DMS114 treated with DMSO at 0.1 percent for 48 hours (cell line): ENCODE measurements around the gene SH3D19.
"Not testable (repeated sequence)": the region's sequence is repeated elsewhere in the genome, so short reads cannot be mapped to it uniquely, and the experiment has no call there.

ENCODE experiments used
- DNase-seq: peaks from one replicate; lab custom pipeline; 2025; ENCODE audit not compliant: unreplicated experiment; lab: John Stamatoyannopoulos, UW

The SH3D19 gene

DNA sequence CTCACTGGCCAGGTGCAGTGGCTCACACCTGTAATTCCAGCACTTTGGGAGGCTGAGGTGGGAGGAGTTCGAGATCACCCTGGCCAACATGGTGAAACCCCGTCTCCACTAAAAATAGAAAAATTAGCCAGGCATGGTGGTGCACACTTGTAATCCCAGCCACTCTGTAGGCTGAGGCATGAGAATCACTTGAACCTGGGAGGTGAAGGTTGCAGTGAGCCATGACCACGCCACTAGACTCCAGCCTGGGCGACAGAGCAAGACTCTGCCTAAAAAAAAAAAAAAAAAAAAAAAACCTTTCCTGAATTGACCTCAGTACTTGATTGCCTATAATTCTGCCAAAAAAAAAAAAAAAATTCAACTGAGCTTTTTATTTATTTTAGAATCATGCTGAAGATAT is 3.2 kb downstream of the SH3D19 start:
- DNase-seq = not testable (repeated sequence)

DNA sequence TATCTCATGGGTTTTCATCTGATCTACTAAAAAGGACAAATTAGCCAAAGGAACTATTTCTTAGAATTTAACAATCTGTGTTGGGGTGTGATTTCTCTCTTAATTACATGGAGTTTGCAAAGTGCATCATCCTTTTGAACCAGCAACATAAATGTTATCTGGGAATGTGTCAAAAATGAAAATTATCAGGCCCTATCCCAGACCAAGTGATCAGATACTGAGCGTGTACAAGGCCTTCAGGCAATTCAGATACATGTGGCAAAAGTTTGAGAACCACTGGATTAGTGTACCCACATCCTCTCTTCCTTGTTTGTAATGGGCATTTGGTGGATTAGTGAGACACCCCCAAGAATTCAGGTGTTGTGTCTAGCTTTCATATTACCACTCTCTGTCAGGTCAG is 3.8 kb downstream of the SH3D19 start:
- DNase-seq = no peak

DNA sequence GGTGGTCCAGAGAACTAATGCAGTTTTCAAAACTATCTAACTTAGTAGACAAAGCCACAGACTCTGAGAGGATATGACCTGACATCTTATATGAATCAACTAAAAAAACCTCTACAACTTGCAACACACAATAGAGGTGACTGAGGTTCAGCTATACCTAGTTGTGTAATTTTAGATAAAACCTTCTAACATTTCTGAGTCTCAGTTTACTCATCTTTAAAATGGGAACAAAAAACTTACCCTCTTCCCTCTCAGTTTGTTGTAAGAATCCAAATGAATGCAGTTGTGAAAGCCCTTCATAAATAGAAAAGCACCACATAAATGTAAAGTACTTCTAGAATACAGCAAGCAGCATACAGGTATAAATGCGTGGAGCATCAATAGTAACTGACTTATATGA is 5.9 kb downstream of the SH3D19 start:
- DNase-seq = no peak

DNA sequence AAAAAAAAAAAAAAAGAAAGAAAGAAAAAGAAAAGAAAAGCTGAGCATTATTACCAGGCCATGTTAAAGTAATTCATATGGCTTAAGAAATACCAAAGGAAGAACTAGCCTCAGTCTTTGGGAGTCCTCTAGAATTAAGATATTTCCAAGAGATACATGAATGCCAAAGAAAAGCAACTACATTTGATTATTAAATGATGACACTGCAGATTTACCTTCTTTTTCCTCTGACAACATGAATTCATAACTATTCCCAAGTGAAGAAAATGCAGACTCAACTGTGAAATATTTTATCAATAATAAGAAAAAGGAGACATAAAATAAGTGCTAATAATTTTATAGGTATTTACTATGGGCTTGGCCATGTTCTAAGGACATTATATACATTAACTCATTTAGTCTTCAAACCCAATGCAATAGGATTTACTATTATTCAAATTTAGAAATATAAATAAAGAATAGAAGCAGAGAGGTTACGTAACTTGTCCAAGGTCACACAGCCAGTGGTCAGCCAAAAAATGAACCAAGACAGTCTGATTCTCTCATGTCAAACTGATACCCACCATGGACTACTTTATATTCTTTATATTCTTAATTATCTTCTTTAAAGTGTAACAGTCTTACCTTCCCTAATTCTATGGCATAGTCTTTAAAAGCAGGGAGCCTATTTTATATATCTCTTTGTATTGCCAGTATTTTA is 6.9 kb downstream of the SH3D19 start:
- no peak for DNase-seq

DNA sequence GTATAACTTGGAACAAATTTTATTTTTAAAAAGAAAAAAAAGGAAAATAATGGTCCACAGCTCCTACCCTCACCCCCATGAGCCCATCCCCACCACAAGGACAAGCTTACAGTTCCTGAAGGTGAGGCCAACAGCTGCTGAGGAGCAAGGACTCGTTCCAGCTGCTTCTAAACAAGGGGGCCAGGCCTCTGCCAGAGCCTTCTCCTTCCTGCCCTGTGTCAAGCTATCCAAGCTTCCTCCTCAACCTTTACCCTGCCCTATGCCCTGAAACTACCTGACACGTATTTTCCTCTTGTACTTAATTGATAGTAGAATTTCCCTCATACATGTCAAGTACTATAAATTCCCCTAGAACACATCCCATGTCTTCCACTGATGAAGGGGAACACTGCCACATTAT is 8.8 kb downstream of the SH3D19 start:
- no peak for DNase-seq

DNA sequence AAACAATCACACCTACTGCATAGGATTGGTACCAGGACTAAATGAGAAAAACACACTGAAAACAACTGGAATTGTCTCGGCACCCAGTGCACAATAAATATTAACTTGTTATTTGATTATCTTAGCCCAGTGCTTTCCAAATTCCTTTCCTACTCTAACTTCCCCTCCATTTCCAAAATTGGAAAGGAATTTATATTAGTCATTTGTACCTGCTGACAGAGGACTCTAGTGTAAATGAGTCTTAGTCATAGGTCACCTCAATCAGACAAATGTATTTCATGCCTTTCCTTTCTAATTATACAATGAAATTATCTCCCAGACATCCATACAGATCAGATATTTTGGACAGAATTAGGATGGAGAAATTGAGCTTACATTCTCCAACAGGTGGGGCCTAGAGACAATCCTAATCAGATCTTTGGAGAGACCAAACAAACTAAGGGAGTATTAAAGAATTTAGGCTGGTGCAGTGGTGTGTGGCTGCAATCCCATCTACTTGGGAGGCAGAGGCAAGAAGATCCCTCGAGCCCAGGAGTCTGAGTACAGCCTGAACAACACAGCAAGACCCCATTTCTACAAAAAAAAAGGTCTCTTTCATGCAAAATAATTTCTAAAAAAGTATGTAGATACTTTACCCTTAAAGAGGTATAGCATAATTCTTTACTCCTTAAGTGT is 10.1 kb downstream of the SH3D19 start:
- DNase-seq = no peak

DNA sequence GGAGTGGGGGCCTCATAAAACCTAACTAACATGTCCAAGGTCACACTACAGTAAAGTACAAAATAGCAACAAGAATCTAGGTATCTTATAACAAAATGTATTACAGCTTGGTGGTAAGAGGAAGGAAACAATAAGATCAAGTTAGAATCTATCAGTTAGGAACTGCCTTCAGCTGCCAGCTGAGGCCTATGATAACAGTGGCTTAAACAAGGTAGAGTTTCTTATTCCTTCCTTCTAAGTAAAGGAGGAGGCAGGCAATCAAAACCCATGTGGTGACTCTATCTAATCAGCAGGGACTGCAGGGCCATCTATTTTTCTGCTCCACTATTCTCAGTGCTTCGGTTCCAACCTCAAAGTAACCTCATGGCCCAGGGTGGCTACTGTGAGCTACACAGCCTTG is 10.9 kb downstream of the SH3D19 start:
- DNase-seq = no peak

DNA sequence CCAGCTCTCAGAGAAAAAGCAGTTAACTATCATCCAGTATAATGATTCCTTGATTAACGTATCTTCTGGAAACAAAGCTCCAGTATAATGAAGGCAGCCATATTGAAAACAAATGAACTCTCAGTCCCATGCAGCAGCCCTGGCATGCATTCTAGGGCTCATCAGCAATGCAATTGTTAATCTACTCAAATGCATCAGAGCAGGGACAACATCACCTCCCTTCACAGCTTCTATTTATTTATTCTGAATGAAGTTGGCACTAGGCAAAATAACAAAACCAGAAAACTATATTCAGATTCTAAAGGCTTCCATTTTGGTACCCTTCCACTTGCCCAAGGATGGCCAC is 11.4 kb downstream of the SH3D19 start:
- DNase-seq = no peak

DNA sequence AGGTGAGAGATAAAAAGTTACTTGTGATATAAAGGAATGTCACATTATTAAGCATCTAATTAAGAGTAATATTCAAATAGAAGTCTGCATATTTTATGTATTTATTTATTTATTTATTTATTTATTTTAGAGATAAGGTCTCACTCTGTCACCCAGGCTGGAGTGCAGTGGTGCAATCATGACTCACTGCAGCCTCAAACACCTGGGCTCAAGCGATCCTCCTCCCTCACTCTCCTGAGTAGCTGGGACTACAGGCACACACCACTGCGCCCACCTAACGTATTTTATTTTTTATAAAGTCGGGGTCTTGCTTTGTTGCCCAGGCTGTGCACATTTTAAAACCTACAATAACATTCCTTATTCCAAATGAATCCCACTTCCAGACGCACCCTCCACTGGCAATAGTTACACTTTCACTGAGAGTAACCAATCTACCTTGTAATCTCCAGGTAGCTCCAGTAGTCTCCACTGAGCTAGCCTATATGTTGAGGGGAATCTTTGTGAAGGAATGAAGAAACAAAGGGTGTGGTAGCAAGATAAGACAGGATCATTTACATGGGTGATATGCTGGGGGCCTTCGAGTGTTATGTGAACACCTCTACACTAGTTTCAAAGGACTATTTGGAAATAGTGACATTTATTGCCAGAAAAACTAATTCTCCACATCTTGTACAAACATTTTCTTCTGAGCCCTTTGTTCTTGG is 11.9 kb downstream of the SH3D19 start:
- DNase-seq = no peak

DNA sequence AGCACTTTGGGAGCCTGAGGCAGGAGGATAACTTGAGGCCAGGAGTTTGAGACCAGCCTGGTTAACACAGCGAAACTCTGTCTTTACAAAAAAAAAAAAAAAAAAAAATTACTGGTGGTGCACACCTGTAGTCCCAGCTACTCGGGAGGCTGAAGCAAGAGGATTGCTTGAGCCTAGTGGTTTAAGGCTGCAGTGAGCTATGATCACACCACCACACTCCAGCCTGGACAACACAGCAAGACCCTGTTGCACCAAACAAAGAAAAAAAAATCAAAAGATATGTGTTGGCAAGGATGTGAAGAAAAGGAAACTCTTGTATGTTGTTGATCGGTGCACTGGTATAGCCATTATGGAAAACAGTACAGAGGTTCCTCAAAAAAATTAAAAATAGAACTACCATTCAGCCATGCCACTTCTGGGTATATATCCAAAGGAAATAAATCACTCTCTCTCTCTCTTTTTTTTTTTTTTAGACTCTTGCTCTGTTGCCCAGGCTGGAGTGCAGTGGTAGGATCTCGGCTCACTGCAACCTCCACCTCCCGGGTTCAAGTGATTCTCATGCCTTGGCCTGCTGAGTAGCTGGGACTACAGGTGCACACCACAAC is 15.2 kb downstream of the SH3D19 start:
- DNase-seq = no peak

DNA sequence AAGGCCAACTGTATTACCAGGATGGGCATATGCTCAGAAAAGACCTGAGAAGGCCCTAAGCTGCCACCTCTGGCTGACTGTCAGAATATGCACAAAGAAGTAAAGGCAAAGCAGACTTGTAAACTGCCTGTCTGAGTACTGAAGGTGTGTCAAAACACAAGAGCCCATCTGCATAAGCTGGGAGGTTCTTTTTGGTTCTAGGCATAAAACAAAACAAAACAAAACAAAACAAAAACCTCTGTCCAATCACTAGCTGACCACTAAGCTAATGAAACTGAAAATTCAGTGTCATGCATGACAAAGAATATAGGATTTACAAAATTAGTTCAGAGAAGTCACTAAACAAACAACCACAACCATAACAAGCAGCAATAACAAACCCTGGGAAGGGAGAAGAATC is 20.6 kb downstream of the SH3D19 start:
- no peak for DNase-seq

DNA sequence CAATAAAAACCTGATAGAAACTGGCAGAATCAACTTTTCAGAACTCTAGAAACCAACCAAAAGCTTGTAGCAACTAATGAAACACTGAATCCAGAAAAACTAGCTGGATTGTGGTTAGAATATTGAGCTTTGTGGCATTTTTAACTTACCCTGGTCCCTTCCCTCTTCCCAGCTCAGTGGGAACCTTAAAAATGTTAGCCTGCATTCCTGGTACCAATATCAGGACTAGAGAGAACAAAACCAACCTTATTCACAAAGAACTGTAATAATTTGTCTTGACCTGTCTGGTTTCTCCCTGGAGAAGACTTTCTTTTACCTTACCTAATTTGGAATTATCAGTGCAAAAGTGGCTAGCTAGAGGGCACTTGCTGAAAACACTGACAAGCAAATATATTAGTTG is 21.2 kb downstream of the SH3D19 start:
- DNase-seq = no peak

DNA sequence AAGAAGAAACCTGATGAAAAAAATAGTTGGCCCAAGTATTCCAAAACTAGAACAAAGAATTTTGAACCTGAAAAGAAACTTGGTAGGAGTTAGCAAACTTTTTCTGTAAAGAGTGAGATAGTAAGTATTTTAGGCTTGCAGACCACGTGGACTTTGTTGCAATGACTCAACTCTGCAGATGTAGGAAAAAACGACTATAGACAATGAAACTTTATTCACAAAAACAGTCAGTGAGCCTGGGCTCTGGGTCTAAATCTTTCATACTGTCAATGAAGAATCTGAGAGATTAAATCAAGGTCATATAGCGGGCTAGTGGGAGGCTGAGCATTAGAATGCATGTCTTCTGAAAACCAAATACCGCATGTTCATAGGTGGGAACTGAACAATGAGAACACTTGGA is 23.0 kb downstream of the SH3D19 start:
- DNase-seq = no peak

DNA sequence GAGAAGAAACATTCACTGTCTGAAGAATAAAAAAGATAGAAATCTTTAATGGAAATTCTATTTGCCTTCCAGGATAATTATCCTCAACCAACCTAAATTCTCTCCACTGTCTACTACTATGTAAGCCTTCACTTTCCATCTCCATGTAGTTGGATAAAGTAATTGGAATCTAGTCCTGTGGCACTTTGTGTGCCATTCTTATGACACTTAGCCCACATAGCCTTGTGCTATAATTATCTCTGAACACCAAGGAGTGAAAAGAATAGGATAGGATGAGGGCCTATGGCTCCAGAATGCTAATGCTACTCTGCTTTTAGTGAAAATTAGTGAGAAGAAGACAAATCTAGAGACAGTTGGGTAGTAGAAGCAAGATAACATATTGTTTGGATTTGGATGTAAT is 28.2 kb downstream of the SH3D19 start:
- DNase-seq = no peak

DNA sequence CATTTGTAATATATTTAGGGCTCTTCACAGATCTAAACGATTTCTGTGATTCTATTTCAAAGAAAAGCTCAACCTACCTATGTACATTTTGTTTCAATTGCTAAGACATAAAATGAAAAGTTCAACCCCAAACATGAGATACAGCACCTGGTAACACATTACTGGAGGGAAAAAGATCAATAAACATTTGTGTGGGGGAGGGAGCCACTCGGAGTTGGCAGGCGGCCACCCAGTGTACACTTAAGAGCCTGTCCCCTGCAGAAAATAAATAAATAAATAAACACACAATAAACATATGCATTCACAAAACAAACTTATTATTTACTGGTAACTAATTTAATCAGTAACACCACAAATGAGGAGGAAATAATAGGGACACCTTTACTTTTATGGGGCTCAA is 29.2 kb downstream of the SH3D19 start:
- DNase-seq = no peak

DNA sequence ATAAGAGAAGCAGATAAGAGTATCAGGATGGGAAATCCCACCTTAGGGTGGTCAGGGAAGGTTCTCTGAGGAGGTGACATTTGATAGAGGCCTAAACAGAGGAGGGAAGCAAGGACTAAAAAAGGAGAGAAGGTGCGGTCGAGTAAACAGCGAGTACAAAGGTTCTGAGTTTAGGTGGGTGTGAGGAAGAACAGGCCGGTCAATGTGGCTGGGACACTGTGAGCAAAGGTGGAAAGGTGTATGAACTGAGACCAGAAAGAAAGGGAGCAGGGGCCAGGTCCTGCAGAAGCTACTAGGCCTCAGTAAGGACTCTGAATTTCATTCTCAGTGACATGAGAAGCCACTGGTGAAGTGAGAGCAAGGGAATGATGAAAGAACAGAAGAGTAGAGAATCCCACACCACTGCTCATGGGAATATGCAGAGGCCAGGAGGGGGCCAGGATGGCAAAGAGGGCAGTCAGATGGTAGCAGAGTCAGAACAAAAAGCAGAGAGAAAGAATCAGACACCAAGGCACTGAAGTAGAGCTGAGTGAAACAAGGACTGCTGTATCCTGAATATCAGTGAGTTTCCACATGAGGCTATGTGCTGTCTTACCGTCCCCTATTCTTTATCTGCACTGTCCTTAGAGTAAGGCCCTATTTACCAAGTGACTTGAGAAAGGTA is 30.4 kb downstream of the SH3D19 start:
- DNase-seq = no peak

DNA sequence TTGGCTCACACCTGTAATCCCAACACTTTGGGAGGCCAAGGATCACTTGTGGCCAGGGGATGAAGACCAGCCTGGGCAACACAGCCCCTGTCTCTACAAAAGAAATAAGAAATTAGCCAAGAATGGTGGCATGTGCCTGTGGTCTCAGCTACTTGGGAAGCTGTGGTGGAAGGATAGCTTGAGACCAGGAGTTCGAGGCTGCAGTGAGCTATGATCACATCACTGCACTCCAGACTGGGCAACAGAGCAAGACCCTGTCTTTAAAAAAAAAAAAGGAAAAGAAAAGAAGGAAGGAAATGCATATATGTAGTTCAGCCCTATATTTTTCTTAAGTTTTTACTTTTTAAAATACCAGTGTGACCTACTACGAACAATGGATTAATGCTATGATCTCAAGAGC is 33.4 kb downstream of the SH3D19 start:
- DNase-seq = no peak

DNA sequence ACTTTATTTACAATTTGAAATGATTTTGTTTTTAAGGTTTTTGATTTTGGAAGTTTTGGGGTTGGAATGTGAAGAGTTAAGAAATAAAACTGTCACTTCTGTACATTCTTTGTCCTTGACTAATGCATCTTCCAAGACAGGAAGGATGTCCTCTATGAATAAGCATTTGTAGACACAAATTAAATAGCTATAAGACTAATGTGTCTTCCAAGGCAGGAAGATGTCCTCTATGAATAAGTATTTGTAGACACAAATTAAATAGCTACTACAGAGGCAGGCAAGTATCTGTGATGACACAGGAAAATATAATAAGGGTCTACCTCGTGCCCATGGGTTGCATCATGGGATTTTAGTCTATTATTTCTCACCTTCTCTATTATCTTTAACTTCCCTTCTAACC is 33.9 kb downstream of the SH3D19 start:
- DNase-seq = no peak

DNA sequence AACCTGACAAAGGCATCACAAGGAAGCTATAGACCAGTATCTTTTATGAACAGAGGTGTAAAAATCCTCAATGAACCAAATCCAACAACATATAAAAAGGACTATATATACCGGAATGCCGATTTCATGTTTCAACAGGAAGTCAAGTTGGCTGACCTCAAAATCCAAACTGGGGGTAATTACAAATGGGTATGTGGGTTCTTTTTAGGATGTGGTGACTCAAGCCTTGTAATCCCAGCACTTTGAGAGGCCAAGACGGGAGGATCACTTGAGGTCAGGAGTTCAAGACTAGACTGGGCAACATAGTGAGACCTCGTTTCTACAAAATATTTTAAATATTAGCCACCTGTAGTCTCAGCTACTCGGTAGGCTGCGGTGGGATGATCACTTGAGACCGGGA is 38.0 kb downstream of the SH3D19 start:
- no peak for DNase-seq

DNA sequence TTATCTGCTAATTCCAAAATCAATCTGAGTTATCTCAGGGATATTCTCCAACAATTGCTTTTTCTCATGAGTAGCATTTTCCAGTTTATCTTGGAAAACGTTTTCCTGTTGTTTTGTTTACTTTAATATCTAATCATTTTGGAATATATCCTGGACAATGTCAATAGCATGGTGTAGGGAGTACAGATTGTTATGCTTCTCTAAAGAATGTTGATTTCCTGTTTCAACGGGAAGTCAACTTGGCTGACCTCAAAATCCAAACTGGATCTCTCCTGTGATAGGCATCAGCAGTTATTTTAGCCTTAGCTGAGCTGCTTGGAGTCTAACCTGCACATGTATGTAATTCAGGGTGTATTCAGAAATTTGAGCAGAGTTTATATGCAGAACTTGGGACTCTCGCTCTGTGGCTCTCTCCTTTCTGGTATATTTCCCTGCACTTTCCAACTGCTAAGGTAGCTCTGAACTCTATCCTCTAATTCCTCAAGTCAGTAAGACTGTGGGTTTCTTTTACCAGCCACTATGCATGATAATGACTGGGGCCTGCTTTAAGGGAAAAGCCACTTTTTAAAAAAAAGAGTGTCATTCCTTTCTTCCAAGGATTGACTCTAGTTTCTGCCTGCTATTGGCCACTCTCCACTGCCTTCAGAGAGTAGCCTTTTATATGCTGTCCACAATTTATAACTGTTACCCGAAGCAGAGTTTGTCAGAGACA is 40.7 kb downstream of the SH3D19 start:
- DNase-seq = no peak
